ENCODE results near the gene PLCL2.

DNA sequence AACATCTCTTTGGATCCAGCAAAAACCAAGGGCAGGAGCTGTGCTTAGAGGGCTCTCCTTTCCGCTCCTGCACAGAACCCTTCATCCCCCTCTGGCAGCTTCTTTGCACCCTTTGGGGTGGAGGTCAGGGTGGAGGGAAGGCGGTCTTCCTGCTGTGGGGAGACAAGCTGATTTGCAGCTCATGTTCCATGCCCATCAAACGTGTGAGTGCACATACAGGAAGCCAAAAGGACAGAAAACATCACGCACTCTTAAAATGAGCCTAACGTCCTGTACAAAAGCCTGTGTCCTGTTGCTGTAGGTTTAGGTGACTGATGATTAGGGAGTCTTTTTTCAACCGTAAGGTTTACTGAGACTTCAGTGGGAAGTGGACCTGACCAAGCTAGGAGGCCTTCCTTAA is 195.2 kb downstream of the PLCL2 start:
- TF ChIP-seq, protein P1, sequence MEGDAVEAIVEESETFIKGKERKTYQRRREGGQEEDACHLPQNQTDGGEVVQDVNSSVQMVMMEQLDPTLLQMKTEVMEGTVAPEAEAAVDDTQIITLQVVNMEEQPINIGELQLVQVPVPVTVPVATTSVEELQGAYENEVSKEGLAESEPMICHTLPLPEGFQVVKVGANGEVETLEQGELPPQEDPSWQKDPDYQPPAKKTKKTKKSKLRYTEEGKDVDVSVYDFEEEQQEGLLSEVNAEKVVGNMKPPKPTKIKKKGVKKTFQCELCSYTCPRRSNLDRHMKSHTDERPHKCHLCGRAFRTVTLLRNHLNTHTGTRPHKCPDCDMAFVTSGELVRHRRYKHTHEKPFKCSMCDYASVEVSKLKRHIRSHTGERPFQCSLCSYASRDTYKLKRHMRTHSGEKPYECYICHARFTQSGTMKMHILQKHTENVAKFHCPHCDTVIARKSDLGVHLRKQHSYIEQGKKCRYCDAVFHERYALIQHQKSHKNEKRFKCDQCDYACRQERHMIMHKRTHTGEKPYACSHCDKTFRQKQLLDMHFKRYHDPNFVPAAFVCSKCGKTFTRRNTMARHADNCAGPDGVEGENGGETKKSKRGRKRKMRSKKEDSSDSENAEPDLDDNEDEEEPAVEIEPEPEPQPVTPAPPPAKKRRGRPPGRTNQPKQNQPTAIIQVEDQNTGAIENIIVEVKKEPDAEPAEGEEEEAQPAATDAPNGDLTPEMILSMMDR (conservative IDR thresholded peaks at IDR 0.05 in 1 of 2, IDR thresholded peaks at IDR 0.05 in 1 of 2; ENCODE audit: extremely low read depth in 1 of 2, insufficient read depth in 1 of 2, low read depth in 1 of 2, low read length in 2 of 2) = no peak
- no peak for TF ChIP-seq EZH2 (IDR thresholded peaks at IDR 0.05; ENCODE audit: borderline replicate concordance, low read length)

All from mammary epithelial cell (primary cell).